ENCODE measurements around the gene C2CD2. TPM values are rescaled to one million over a fixed set of nuclear protein-coding genes. Genes with fewer than 3 reads are reported as not detected.

The C2CD2 gene
- total RNA-seq, 1 donor from 2014 or later, result 6.7 TPM

DNA sequence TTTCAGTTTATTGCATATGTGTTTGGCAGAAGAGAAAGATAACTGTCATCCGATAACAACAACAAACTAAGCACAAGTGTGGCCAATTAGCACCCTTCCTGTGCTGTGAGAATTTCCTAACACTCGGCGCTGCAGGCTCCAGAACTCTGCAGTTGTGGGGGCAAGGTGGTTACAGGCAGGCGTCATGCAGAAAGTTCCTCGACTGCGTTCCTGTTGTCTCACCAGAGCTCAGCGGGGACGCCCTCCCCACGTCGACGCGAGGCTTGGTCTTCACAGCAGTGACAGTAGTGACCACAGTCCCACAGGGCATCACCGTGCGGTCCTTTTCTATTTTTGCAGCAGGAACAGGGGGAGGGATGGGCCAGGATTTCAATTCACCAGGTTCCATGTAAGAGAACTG, 47.0 kb downstream of the C2CD2 start:
- H3K9me3 Mint-ChIP-seq, result no peaks in the 10 kb centered on the region
- peaks cover 75% of the 10 kb centered on the region for H3K36me3 Mint-ChIP-seq (ENCODE audit: low read depth)
- CTCF ChIA-PET, result no interaction called here
- H3K4me1 Mint-ChIP-seq, result no peaks in the 10 kb centered on the region
- TF ChIP-seq, protein P1, sequence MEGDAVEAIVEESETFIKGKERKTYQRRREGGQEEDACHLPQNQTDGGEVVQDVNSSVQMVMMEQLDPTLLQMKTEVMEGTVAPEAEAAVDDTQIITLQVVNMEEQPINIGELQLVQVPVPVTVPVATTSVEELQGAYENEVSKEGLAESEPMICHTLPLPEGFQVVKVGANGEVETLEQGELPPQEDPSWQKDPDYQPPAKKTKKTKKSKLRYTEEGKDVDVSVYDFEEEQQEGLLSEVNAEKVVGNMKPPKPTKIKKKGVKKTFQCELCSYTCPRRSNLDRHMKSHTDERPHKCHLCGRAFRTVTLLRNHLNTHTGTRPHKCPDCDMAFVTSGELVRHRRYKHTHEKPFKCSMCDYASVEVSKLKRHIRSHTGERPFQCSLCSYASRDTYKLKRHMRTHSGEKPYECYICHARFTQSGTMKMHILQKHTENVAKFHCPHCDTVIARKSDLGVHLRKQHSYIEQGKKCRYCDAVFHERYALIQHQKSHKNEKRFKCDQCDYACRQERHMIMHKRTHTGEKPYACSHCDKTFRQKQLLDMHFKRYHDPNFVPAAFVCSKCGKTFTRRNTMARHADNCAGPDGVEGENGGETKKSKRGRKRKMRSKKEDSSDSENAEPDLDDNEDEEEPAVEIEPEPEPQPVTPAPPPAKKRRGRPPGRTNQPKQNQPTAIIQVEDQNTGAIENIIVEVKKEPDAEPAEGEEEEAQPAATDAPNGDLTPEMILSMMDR (IDR thresholded peaks at IDR 0.05), result no peak
- ATAC-seq (ENCODE audit: low read depth) (no peak), DNase-seq (no peak)
- no peak overlapping the region for H3K4me3 Mint-ChIP-seq
- no peak overlapping the region for H3K27ac Mint-ChIP-seq
- intact Hi-C loops (cut with micrococcal nuclease), result no loop called here
- H3K27me3 Mint-ChIP-seq, result no peaks in the 10 kb centered on the region
- POLR2A ChIA-PET, result no interaction called here

DNA sequence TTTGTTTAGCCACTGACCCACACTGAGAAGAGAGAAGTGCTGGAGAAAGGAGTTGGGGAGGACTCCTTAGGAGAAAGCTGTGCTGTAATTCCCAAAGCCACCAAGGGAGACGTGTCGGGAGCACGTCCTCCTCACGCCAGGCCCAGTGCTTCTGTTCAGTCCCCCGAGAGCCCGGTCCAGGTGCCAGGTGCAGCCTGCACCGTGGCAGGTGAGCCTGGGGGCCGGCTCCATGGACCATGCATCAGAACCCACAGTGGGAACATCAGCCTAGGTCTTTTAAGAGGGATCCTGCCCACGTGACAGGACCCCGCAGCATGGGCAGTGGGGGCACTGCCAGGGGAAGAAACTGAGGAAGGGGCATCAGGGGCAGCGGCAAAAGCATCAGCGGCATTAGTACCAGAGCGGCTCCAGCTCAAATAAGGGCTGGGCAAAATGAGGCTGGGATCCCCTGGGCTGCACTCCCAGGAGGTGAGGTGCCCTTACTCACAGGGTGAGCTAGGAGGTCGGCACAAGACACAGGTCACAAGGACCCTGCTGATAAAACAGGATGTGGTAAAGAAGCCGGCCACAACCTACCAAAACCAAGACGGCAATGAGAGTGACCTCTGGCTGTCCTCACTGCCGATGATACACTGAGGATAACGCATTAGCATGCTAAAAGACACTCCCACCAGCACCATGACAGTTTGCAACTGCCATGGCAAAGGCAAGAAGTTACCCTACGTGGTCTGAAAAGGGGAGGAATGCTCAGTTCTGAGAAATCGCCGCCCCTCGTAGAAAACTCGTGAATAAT, 50.1 kb downstream of the C2CD2 start:
- intact Hi-C loops (cut with micrococcal nuclease), result no loop called here
- ChIA-PET POLR2A (no interaction called here), CTCF (no interaction called here)
- ATAC-seq (ENCODE audit: low read depth) (no peak), DNase-seq (no peak)
- Mint-ChIP-seq H3K27ac (no peak overlapping the region), H3K9me3 (no peaks in the 10 kb centered on the region), H3K4me1 (no peaks in the 10 kb centered on the region), H3K36me3 (ENCODE audit: low read depth) (peaks cover 71% of the 10 kb centered on the region), H3K4me3 (no peak overlapping the region), H3K27me3 (no peaks in the 10 kb centered on the region)
- TF ChIP-seq, protein P1 (IDR thresholded peaks at IDR 0.05), result no peak

DNA sequence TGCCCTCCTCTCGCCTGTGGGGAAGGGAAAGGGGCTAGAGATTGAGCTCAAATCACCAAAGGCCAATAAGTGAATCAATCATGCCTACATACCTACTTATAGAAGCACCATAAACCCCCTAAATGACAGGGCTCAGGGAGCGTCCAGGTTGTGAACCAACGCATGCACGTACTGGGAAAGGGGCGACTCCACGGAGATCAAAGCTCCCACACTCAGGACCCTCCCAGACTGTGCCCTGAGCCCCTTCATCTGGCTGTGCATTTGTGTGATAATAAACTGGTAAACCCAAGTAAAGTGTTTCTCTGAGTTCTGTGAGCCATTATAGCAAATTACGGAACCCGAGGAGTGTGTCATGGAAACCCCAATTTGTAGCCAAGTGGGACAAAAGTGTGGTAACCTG, 50.9 kb downstream of the C2CD2 start:
- Mint-ChIP-seq H3K4me1 (no peaks in the 10 kb centered on the region), H3K27ac (no peak overlapping the region), H3K9me3 (no peaks in the 10 kb centered on the region), H3K4me3 (no peak overlapping the region), H3K27me3 (no peaks in the 10 kb centered on the region), H3K36me3 (ENCODE audit: low read depth) (peaks cover 71% of the 10 kb centered on the region)
- CTCF ChIA-PET, result no interaction called here
- POLR2A ChIA-PET, result no interaction called here
- DNase-seq, result no peak
- no peak for ATAC-seq (ENCODE audit: low read depth)
- TF ChIP-seq, protein P1 (IDR thresholded peaks at IDR 0.05), result no peak
- intact Hi-C loops (cut with micrococcal nuclease), result no loop called here

GRCh38 chr21:41901782-41902181, 52.0 kb downstream of the C2CD2 start:
- ChIA-PET CTCF (no interaction called here), POLR2A (interaction anchor here (1.1 kb wide), 1 partner anchor 19 kb away, joined by 4 read pairs; no protein-coding TSS in a partner anchor)
- Mint-ChIP-seq H3K9me3 (no peaks in the 10 kb centered on the region), H3K4me3 (no peak overlapping the region), H3K27me3 (no peaks in the 10 kb centered on the region), H3K4me1 (no peaks in the 10 kb centered on the region), H3K27ac (no peak overlapping the region), H3K36me3 (ENCODE audit: low read depth) (peaks cover 60% of the 10 kb centered on the region)
- no peak for ATAC-seq (ENCODE audit: low read depth)
- no peak for DNase-seq
- TF ChIP-seq, protein P1 (IDR thresholded peaks at IDR 0.05), result no peak
- intact Hi-C loops (cut with micrococcal nuclease), result no loop called here

GRCh38 chr21:41901099-41901498, 52.7 kb downstream of the C2CD2 start:
- Mint-ChIP-seq H3K9me3 (no peaks in the 10 kb centered on the region), H3K36me3 (ENCODE audit: low read depth) (peaks cover 53% of the 10 kb centered on the region), H3K27ac (no peak overlapping the region), H3K27me3 (no peaks in the 10 kb centered on the region), H3K4me1 (peaks cover 2% of the 10 kb centered on the region), H3K4me3 (no peak overlapping the region)
- ChIA-PET POLR2A (no interaction called here), CTCF (no interaction called here)
- ATAC-seq (ENCODE audit: low read depth), result no peak
- DNase-seq, result no peak
- TF ChIP-seq, protein P1 (IDR thresholded peaks at IDR 0.05), result no peak
- intact Hi-C loops (cut with micrococcal nuclease), result no loop called here
